AML-193 (cell line): Measurements from ENCODE around the gene XPO5.
"Not testable (repeated sequence)": the region's sequence is repeated elsewhere in the genome, so short reads cannot be mapped to it uniquely, and the experiment has no call there.

Source experiments
- DNase-seq, 2 experiments: peaks; one replicate each; lab custom pipeline; 2025; lab: John Stamatoyannopoulos, UW

The XPO5 gene

DNA sequence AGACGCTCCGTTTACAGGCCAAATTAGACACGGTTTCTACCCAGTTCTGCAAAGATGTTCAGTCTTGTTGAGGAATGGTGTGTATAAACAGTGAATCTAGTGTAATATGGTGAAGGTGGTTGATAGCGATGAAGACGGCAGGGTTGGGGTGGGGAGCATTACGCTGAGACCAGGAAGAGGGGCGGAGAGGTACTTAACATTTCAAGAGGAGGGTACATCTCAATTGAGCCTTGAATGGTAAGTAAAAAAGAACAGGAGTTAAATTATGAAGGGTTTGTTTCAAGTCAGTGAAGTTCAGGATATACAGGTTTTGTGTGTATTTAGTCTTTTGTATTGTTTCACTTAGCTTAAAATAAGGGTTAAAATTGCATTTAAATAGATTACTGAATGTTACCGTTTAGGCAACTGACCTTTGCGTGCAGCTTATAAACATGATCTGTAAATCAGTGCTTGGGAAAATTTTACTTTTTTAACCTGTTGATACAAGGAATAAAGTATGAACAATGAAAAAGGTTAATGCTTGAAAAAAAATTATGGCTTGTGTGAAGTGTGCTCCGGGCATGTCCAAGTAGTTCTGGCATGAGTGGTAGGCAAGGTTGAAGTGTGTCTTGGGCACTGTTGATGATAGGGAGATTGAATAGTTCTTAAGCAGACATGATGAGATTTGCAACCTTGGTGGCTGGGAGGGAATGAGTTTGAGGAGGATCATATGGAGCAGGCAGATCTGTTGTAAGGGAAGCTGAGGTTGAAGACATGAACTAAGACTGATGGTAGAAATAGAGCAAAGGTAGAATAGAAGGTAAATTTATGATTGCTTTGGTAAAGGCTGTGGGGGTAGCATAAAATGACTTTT, 58.1 kb downstream of the XPO5 start:
- peak in 1 of 2 experiments; percentile 29 for DNase-seq

DNA sequence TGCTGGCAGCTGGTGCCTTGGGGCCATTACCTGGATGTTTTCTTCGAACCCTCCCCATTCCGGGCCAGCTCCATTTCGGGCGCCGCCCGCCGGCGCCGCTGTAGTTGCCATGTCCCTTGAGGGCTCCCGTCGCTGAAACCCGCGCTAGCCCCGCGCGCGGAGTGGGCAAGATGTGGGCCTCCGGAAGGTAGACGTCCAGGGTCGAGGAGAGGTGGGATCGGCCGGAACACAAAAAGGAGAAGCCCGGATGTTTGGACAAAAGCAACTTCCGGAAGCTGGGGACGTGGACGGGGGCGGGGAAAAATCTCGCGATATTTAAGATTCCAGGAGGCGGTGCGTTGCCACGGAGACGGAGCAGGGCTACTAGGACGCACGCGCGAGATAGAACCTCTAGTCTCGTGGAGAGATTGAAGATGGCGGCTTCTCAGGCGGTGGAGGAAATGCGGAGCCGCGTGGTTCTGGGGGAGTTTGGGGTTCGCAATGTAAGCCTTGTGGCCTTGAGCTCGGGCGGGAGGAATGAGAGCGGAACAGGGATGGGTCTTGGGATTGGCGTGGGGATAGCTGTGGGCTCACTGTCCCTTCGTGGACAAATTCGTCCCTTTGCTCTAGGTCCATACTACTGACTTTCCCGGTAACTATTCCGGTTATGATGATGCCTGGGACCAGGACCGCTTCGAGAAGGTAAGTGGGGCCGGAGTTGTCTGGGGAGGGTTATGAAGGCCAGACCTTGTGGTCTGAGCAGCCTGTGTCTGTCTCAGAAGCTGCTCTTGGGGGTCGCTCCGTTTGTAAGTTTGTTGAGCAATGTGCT, 58.9 kb downstream of the XPO5 start, which contains the start of the genes POLR1C and YIPF3:
POLR1C (plus strand) TSS at position 393 of the 808 bp plus-strand sequence; CDS start at position 414, 21 bp downstream.
YIPF3 (minus strand) TSS at position 230 of the 808 bp plus-strand sequence; CDS start at position 111, 119 bp downstream.
- DNase-seq, result peak; percentile 99 to 100

DNA sequence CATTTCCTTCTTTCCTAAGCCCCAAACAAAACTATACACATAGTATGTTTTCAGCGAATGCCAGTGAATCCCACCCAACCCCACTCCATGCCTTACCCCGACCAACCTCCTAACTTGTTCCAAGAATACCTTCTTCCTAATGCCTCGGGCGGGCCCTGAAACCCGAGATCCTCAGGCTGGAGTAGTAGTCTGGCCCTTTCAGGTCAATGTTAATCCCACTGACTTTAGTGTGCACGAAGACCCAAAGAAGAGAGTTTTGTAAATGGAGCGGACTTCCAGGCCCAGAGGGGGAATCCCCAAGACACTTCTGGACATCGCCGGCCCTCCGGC, 59.5 kb downstream of the XPO5 start:
- DNase-seq, result no peak

DNA sequence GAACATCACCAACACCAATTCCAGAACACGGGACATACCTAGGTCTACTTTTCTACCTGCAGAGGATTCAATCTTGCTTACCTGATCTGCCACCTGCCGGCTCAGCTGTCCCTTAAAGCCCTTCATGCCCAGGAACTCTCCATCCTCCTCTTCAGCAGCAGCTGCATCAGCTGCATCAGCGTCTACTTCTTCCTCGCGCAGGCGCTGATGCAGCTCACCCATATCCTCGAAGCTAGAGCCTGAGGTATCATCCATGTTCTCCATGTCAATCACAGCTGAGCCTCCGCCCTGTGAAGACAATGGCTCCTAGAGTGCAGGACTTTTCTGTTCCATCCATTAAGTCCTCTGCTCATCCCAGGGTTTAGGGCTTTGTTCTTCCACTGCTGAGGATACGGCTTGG, 60.0 kb downstream of the XPO5 start:
- DNase-seq, result no peak

DNA sequence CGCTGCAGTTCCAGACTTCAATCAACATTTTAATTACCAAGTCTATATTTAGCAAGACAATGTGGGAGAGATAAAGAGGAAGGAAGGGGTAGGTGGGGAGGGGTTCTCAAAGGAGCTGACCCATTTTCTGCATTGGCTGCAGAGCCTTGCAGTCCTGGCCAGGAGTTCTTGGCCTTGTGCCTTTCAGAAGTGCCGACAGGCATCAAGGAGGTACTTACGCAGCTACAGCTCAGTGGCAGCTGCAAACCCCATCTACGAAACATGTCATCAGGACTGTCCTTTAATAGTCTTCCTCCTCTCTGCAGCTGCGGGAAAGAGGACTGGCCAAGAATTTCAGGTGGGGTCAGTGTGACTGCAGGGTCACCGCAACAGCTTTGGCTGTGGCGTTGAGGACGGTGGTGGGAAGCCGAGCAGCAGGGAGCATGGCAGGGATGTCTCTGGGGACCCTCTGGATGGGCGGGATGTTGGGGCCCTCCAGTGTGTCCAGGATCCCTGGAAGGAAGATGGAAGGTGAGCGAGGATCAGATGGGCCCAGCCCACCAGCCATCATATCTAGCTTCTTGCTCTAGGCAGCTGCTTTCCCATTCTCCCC, 63.9 kb downstream of the XPO5 start:
- no peak for DNase-seq

DNA sequence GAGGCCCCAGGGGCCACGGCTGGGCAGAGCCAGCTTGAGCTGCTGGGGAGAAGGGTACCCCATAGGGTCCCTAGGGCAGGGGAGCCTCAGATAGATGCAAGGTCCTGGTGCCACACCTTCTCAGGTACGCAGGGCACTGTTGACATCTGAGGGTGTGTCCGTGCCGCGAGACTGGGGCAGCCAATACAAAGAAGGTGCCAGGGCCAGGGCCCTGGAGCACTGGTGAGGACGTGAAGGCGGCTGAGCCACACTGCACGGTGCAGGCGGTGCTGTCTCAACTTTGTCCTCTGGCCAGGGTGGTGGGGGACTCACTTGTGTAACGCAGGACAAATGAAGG, 65.0 kb downstream of the XPO5 start:
- no peak for DNase-seq

DNA sequence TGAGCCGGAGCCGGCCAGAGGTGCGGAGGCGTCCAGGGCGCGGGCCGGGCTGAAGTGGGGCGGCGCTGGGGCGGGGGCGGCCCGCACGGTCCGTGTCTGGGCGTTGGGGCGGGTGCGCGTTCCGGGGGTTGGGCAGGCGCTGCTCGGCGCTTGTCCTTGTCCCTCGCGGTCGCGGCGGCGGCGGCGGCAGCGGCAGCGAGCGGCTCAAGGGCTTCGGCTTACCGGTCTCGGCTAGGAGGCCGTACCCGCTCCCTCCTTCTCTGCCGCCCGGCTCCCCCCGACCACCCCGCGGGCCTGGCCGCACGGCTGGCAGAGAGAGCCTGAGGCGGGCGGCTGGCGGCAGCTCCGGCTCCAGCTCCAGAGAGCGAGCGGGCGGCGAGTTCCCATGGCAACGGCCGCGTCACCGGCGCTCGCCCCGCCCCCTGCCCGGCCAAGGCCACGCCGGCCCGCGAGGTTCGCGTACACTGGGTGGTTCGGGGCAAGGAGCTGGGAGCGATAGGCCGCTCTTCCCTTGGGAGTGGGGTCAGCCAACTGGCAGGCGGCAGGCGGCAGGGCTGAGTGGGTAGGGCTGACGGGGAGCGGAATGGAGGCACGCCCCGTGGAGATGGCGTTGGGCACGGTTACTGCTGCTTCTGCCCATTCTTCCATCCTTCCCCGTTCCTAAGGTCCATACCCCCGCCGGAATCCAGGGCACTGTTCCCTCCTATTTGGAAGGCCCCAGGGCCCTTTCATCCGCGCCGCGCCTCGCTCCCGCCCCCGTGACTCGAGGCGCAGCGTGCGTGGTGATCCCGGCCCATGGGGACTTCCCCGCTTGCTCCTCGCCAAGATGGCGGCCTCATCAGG, 65.6 kb downstream of the XPO5 start, which contains the start of gene LRRC73:
LRRC73 (minus strand) TSS at position 363 of the 843 bp plus-strand sequence. CDS start 561 bp downstream, outside the sequence.
- no peak for DNase-seq

DNA sequence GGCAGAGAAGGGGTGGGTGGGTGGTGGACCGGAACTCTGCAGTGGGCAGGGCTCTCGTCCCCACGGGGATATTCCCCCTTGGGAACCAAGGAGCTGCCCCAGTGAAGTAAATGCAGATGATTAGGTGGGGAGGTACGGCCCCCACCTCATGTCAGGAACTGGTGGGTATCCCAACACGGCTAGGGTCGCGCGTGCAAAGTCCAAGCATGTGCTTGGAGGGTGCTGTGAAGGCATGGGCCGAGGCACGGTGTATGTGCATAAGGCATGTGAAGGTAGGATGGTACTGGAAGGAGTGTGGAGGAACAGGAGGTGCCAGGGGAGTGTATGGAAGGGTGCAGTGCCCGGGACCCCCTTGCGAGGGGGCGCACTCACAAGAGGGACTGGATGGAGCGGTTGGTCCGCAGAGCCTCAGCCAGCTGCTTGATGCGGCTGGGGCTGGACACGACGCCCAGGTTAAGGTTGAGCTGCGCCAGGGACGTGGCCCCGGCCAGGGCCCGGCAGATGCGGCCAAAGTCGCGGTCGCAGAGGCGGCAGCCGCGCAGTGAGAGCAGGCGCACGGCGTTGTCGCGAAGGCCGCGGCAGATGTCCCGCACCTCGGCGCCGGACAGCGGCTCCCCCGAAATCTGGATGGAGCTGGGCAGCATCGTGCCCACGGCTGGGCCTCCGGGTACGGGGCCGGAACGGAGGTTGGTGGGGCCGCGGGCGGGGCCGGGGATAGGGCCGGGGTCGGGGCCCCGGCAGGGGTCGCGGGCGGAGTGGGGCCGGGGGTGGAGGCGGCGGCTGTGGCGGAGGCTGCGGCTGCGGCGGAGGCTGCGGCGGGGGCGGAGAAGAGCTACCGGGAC, 66.5 kb downstream of the XPO5 start:
- DNase-seq, result no peak

DNA sequence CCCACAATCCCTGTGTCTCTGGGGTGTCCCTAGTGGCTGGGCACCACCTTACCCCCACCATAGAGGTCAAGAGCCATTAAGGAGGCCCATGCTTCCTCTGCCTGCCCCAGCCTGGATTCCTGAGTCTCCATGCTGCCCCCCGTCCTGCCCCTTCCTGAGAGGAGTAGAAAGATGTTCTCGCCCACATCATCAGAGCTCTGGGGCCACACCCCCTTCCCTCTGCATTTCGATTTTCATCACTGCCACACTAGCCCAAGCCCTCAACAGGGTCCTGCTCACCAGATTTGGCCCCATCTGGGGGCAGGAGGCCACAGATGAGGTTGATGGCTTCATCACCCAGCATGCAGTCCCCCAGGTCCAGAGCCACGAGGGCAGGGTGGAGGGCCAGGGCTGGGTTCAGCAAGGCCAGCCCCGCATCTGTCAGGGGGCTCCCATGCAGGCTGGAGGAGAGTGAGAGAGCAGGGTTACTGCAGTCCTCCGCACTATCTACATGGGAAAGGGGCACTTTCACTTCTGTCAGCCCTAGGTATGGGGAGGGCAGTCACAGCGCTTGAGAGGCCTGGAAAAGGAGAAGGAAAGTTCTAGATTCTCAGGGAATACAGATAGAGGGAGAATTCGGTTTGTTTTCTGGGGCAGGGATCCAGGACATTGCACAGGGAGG, 67.2 kb downstream of the XPO5 start:
- no peak for DNase-seq

DNA sequence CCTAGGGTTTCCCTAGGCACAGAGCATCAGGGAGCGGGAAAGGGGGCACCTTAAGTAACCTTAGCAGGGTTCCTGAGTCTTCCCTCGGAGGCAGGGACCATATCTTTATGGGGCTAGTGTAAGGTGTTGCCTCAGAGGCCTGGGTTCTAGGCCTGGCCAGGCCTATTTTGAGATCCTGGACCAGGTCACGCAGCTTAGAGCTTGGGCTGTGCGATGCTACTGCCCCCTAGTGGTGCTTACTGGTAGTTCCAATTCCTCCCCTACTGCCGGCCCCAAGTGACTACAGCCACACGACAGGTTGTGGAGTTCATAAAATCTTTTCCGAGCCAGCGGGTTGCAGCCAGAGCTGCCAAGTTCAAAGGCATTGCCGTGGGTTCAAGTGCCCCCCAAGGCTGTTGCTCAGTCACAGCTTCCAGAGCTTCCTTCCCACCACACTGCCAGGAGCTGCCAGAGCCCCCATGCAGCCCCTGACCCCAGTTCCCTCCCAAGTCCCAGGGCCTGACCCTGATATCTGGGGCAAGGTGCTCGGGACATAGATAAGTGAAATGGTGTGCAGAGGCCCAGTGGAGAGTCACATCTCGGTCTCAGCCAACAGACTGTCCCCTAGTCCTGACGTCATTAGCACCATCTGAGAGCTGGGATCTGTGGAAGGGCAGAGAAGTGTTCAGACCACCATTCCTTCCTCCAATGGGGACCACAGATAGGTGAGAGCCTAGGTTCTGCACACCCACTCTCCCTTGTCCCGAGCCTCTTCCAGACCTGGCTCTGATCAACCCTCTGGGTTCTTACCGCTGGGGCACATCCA, 69.0 kb downstream of the XPO5 start:
- DNase-seq, result peak; percentile 79 to 82

DNA sequence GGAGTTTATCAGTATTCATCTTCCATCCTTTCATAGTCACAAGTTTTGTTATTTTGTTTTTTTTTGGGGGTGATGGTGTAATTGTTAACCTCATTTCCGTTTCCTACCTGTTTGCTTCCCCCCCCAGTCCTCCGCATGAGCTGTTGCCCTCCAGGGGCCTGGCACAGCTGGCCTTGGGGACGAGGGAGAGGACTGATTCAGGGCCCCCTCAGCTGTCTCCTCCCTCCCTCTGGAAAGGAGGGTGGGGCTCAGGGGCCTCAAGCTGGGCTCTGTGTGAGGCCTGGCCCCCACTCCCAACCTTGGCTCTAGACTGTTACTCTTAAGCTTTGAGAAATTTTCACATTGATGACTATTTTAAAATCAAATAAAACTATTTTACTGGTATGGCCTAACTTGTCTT, 69.7 kb downstream of the XPO5 start:
- DNase-seq, result no peak

DNA sequence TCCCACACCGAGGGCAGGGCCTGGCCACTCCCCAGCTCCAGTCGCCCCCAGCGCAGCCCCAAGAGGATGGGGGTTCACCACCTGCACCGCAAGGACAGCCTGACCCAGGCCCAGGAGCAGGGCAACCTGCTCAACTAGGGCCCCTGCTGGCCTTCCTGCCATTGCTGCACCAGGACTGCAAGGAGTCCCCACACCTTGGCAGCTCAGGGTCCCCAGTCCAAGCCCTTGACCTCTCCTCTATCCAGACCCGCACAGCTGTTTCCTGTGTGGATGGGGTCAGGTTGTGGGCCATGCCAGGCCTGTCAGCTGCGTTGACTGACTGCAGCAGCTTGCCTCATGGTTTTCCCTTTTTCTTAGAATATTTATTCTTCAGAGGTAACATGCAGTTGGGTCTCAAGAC, 70.1 kb downstream of the XPO5 start:
- no peak for DNase-seq

DNA sequence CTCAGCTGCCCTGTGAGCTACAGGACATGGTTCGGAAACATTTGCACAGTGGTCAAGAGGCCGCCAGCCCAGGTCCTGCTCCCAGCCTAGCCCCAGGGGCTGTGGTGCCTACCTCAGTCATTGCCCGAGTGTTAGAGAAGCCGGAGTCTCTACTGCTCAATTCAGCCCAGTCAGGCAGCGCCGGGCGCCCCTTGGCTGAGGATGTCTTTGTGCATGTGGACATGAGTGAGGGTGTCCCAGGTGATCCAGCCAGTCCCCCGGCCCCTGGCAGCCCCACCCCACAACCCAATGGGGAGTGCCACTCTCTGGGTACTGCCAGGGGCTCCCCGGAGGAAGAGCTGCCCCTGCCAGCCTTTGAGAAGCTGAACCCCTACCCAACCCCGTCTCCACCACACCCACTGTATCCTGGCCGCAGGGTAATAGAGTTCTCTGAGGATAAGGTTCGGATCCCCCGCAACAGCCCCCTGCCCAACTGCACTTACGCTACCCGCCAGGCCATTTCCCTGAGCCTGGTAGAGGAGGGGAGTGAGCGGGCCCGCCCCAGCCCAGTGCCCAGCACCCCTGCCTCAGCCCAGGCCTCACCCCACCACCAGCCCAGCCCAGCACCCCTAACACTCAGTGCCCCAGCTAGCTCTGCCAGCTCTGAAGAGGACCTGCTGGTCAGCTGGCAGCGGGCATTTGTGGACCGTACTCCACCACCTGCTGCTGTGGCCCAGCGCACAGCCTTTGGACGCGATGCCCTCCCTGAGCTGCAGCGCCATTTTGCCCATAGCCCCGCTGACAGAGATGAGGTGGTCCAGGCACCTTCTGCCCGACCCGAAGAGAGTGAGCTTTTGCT, 70.9 kb downstream of the XPO5 start:
- DNase-seq, result no peak

DNA sequence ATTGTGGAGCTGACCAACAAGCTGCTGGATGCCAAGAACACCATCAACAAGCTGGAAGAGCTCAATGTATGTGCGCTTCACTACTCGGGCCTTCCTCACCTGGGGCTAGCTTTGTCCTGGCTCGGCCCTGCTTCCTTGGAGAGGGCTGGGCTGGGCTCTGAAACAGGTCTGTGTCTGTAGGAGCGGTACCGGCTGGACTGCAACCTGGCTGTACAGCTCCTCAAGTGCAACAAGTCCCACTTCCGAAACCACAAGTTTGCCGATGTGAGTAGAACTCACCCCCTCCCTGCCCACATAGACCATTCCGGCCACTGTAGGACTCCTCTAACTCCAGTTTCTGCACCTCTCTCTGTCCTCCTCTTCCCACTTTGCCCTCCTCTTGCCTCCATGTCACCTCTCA, 72.4 kb downstream of the XPO5 start:
- no peak for DNase-seq

DNA sequence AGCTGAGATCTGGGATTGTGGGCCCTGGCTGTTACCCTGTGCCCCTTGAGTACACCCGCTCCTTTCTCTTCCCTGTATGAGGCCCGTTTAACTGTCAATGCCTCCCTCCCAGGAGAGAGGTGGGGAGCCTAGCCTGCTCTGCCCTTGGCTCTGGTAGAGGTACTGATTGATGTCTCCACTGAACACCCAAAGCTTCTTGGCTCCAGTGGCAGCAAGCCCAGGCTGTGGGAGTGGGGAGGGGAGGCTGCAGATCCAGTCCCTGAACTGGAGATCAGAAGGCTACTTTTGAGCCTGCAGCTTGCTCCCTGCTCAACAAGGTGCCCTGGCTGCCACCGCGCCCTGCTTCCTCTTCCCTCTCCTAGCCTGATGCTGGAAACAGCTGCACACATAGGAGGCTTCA, 73.2 kb downstream of the XPO5 start:
- DNase-seq, result no peak

DNA sequence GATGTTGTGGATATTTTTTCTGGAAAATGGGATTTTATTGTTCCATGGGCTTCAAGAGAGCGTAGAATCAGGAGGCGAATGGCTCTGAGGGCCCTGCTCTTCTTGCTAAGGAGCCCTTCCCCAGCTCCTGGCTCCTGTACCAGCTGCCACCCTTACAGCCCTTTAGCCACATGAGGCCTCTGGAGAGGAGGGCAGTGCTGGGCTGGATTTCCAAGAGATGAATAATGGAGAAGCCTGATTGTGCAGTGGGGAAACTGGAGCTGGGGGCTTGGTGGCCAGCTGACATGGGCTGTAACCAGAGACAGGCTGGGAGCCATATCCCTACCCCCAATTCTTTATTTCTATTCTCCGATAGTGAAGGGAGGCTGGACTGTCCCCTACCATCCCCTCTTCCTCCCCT, 74.9 kb downstream of the XPO5 start:
- no peak for DNase-seq

DNA sequence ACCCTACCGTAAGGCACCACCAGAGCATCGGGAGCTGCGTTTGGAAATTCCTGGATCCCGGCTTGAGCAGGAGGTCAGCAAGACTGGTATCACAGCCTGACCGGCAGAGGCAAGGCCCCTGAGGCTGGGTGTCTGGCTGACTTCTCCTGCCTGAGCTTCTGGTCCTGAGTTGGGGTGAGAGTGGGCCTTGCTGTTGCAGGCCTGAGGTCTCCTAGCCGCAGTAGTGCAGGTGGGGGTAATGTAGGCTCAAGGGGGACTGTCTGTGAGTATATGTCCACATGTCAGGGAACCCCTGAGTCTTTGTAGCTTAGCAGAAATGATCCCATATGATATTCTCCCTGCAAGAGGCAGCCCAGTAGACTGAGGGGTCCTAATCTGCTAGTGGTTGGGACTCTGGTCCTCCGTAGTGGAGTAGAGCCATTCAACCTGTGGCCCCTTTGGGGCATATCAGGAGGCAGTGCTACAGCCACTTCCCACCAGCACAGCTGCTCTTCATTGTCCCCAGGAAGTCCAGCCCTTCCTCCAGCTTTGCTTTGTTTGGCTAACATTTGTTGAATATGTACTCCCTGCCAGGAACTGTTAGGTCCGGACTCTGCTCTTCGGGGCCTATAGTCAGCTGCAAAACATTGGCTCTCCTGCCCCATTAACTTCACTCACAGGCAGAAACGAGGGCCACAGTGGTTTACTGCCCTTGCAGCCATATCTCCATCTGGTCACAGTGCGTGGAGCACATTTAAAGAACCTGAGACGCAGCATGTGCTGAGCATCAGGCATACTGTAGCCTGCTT, 76.6 kb downstream of the XPO5 start:
- no peak for DNase-seq

DNA sequence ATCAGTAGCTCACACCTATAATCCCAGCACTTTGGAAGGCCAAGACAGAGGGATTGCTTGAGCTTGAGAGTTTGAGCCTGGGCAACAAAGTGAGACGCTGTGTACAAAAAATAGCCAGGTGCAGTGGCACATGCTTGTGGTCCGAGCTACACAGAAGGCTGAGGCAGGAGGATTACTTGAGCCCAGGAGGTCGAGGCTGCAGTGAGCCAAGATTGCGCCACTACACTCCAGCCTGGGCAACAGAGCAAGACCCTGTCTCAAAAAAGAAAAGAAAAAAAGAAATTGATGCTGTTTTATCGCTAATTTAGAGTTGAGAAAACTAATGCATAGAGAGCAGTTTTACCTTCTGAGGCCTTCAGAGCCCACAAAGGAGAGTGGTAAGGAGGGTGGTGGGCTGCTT, 77.5 kb downstream of the XPO5 start:
- DNase-seq, result not testable (repeated sequence)
